HG03439 (cell line): Measurements from ENCODE around the gene CBX5.
"Not testable (repeated sequence)": the region's sequence is repeated elsewhere in the genome, so short reads cannot be mapped to it uniquely, and the experiment has no call there.

Experiments used
- ATAC-seq: cut with Tn5 transposase; IDR thresholded peaks from one replicate; pipeline ENCODE4 v1.9.1; 2021; ENCODE audit warnings: mild to moderate bottlenecking, moderate library complexity; ENCODE audit not compliant: unreplicated experiment

The CBX5 gene

GRCh38 chr12:54229624-54230212 lies 50.2 kb downstream of the CBX5 start:
- ATAC-seq: no peak

- ATAC-seq: no peak
Measured at GRCh38 chr12:54228471-54228870, 51.5 kb downstream of the CBX5 start.

GRCh38 chr12:54227927-54228326 lies 52.0 kb downstream of the CBX5 start:
- ATAC-seq: not testable (repeated sequence)

- no peak for ATAC-seq
Measured at GRCh38 chr12:54227376-54227775, 52.5 kb downstream of the CBX5 start.

- no peak for ATAC-seq
Measured at GRCh38 chr12:54225666-54226065, 54.3 kb downstream of the CBX5 start.

GRCh38 chr12:54222609-54223008 lies 57.3 kb downstream of the CBX5 start:
- no peak for ATAC-seq

- no peak for ATAC-seq
Measured at GRCh38 chr12:54221402-54221984, 58.4 kb downstream of the CBX5 start.

GRCh38 chr12:54220567-54220966 lies 59.4 kb downstream of the CBX5 start:
- ATAC-seq: no peak

- ATAC-seq: peak; percentile 42
Measured at GRCh38 chr12:54220092-54220557, 59.8 kb downstream of the CBX5 start.

GRCh38 chr12:54217774-54218241 lies 62.1 kb downstream of the CBX5 start:
- ATAC-seq: no peak

GRCh38 chr12:54216797-54217661 lies 62.9 kb downstream of the CBX5 start:
- ATAC-seq: no peak

GRCh38 chr12:54215989-54216796 lies 63.7 kb downstream of the CBX5 start:
- ATAC-seq: no peak

GRCh38 chr12:54214553-54215406 lies 65.1 kb downstream of the CBX5 start:
- peak; percentile 77 for ATAC-seq

GRCh38 chr12:54213079-54213478 lies 66.8 kb downstream of the CBX5 start:
- no peak for ATAC-seq

GRCh38 chr12:54211920-54212319 lies 68.0 kb downstream of the CBX5 start:
- ATAC-seq: no peak

- ATAC-seq: no peak
Measured at GRCh38 chr12:54210400-54210790, 69.5 kb downstream of the CBX5 start.

- no peak for ATAC-seq
Measured at GRCh38 chr12:54208591-54208990, 71.3 kb downstream of the CBX5 start.

GRCh38 chr12:54207539-54208294 lies 72.2 kb downstream of the CBX5 start:
- ATAC-seq: peak; percentile 58

- ATAC-seq: no peak
Measured at GRCh38 chr12:54206791-54207190, 73.1 kb downstream of the CBX5 start.
